ENCODE measurements around the gene MMP17.

DNA sequence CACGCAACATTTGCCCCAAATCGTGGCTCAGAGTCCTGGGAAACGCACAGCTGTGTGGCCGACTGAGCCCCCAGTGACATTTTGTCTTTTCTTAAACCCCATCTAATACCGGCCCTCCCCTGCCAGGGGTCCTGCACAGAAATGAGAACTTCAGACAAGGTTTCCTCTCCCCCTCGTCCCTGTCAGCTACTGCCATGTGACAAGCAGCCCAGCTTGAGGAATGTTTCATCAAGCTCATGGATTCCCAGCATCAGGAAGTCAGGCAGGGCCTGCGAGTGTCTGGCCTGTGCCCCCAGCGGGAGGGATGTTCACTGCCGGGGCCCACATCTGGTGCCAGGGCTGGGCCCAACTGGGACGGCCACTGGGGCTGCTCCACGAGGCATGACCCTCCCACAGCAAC, 15.9 kb downstream of the MMP17 start:
- TF ChIP-seq, protein P1, sequence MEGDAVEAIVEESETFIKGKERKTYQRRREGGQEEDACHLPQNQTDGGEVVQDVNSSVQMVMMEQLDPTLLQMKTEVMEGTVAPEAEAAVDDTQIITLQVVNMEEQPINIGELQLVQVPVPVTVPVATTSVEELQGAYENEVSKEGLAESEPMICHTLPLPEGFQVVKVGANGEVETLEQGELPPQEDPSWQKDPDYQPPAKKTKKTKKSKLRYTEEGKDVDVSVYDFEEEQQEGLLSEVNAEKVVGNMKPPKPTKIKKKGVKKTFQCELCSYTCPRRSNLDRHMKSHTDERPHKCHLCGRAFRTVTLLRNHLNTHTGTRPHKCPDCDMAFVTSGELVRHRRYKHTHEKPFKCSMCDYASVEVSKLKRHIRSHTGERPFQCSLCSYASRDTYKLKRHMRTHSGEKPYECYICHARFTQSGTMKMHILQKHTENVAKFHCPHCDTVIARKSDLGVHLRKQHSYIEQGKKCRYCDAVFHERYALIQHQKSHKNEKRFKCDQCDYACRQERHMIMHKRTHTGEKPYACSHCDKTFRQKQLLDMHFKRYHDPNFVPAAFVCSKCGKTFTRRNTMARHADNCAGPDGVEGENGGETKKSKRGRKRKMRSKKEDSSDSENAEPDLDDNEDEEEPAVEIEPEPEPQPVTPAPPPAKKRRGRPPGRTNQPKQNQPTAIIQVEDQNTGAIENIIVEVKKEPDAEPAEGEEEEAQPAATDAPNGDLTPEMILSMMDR (conservative IDR thresholded peaks at IDR 0.05; ENCODE audit: low read length), result no peak
- TF ChIP-seq EZH2phosphoT487 (IDR thresholded peaks at IDR 0.05; ENCODE audit: borderline replicate concordance, low read depth, low read length), result no peak

All from OCI-LY7 (cell line).